GM18498 (cell line): ENCODE data around the gene KRTAP1-3.
"Not testable (repeated sequence)": the region's sequence is repeated elsewhere in the genome, so short reads cannot be mapped to it uniquely, and the experiment has no call there.

Experiments
- ATAC-seq: cut with Tn5 transposase; IDR thresholded peaks from one replicate; pipeline ENCODE4 v1.9.1; 2021; ENCODE audit warnings: mild to moderate bottlenecking, moderate library complexity; ENCODE audit not compliant: unreplicated experiment

Gene KRTAP1-3, protein sequence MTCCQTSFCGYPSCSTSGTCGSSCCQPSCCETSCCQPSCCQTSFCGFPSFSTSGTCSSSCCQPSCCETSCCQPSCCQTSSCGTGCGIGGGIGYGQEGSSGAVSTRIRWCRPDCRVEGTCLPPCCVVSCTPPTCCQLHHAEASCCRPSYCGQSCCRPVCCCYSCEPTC

DNA sequence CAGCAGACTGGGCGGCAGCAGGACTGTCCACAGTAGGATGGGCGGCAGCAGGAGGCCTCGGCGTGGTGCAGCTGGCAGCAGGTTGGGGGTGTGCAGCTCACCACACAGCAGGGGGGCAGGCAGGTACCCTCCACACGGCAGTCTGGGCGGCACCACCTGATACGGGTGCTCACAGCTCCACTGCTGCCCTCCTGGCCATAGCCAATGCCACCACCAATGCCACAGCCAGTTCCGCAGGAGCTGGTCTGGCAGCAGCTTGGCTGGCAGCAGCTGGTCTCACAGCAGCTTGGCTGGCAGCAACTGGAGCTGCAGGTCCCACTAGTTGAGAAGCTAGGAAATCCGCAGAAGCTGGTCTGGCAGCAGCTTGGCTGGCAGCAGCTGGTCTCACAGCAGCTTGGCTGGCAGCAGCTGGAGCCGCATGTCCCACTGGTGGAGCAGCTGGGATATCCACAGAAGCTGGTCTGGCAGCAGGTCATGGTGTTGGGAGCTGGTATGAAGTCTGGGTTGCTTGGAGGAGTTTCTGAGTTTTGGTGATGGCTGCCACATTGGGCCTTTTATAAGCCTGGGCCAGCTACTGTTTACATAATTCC is at the start of gene KRTAP1-3:
TSS of gene KRTAP1-3 (minus strand) at position 529 of the 590 bp plus-strand sequence. CDS start at position 476, 53 bp downstream.
- not testable (repeated sequence) for ATAC-seq

GRCh38 chr17:41084100-41084856 is 49.6 kb upstream of the KRTAP1-3 start, which contains the start of gene KRTAP4-7:
KRTAP4-7 (plus strand) TSS chr17:41084150; CDS start chr17:41084207, 57 bp downstream.
- ATAC-seq = not testable (repeated sequence)

DNA sequence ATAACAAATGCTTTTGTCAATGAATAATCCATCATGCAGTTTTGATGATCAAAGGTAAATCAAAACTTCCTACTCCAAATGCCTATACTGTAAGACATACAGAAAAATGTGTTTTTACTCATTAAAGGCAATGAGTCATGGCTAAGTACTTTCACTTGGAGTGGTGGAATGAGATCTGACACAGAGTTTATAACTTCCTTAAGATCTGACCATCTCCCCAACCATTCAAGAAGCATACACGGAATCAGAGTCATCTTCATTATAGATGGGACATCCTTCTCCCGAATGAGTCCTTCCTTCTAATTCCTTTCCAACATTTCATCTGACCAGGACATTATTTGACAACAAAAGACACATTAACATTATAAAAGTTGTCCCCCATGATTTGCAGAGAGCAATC is 48.8 kb upstream of the KRTAP1-3 start:
- ATAC-seq = not testable (repeated sequence)

- no peak for ATAC-seq
These were observed 48.0 kb upstream of the KRTAP1-3 start for GRCh38 chr17:41082626-41083025.

- ATAC-seq = no peak
These were observed 42.1 kb upstream of the KRTAP1-3 start for GRCh38 chr17:41076788-41077187.

DNA sequence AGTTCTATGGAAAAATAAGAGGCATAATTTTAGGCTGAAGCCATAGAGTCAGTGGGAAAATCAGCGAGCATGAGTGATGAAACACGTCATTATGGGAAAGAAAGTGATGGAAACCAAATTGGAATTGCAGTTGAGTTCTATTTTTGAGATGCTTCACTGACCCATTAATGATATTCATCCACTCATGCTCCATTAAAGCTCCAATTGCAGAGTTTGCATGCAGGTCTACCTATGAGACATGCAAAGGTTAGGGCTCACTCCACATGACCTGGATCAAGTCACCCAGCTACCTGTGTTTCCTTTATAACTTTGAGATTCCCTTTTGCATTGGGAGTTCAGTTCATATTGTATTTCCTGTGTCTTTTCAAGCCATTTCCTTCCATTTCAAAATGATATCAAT is 39.0 kb upstream of the KRTAP1-3 start:
- no peak for ATAC-seq

- ATAC-seq = no peak
These were observed 37.1 kb upstream of the KRTAP1-3 start for GRCh38 chr17:41071606-41072360.

- no peak for ATAC-seq
These were observed 34.4 kb upstream of the KRTAP1-3 start for GRCh38 chr17:41069031-41069430.

DNA sequence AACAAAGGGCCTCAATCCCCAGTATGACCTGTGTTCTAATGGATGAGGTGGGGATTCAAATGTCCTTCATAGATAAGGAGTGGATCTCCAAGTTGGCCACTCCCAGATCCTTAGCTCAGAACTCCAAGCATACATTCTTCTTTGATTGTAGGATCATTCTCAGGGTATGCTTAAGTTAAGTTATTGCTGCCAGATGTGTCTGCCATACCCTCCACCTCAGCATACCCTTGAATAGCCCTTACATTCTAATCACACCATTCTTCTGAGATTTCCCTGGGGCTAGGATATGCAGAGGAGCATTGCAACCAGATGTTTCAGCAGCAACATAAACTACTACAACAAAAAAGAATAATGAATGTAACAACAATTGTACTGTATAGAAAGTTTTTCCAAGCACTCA is 32.6 kb upstream of the KRTAP1-3 start:
- ATAC-seq = no peak

DNA sequence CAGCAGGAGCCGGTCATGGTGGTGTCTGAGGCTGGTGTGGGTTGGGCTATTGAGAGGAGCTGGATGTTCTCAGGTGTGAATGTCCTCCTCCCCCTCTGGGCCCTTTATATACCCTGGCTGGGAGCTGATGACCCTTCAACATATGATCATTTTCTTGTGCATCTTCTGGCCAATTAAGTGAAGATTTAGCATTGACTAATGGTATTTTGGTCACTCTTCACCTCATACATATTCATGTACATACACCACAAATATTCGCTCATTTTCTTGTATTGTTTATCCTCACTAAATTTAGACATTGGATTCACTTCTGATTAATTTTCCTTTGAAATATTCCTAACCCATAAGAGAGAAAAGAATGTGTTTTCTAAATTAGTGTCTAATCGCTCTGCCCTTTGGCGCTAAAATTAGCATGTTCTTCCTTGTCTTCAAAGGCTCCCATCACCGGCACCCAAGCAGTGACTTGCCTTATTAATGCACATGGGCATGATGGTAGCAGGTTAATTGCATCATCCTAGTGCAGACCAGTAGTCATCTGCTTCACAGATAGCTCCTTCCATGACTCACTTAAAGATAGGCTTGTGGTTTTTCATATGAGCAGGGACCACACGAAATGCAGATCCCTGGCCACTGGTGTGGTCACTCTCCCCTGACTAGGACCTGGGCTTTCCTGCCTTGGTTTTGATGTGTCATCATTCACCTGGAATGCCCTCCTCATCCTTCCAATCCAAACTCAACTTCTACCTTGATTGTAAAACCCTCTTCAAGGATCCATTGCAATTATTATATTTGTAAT is 31.4 kb upstream of the KRTAP1-3 start, which contains the start of gene KRTAP2-4:
TSS of gene KRTAP2-4 (minus strand) at position 51 of the 796 bp plus-strand sequence. CDS start at position 17, 34 bp downstream.
- ATAC-seq = no peak

- not testable (repeated sequence) for ATAC-seq
These were observed 30.5 kb upstream of the KRTAP1-3 start for GRCh38 chr17:41065016-41065689.

GRCh38 chr17:41064301-41064700 is 29.6 kb upstream of the KRTAP1-3 start:
- ATAC-seq = no peak

DNA sequence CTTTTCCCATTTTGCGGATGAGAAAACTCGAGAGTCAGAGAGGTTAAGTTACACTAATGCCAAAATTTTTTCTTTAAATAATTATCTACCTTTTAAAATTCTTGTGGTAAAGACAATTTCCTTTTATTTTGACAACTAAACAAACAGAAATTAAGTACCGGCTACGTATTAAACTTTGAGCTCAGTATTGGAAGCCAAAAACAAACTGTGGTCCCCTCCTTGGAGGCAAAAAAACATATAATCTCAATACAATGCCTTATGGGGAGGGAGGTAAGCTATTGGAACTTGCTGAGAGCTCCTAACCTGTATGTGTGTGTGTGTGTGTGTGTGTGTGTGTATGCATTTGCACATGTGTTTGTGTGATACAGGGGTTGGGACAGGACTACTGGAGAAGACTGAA is 28.8 kb upstream of the KRTAP1-3 start:
- no peak for ATAC-seq

DNA sequence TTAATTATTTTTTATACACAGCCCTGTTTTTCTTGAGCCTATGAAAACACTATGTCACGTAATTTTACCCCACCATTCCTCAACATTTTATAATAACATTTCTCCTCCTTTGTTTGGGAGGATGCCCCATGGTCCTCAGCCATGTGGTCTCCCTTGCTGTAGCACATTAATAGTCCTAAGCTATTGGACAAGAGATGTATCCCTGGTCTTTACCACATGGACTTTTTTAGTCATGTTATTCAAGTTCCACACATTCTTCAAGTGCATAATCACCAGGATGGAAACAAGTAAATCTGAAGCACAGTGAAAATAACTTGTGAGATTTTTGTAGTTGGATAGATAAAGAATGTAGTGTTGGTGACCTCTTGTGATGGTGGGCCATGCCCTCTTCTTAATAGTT is 27.3 kb upstream of the KRTAP1-3 start:
- ATAC-seq = no peak

DNA sequence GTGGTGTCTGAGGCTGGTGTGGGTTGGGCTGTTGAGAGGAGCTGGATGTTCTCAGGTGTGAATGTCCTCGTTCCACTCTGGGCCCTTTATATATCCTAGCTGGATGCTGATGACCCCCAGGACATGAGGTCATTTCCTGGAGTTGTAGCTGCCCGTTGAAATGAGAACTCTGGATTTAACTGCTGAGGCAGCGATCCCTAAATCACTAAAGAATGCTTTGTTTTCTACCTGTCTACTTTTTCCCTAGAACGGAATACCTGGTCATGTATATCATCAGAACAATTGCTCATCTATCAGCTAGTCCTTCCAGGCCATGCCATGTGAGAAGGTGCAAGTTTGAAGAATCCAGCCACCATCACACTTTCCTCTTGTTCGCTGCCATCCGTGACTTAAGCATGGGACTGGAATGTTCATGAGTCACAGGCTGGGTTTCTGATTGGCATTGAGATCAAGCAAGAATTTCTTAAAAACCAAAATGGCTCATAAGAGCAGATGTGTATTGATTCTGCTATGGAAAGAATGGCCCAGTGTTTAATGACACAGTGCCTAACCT is 25.5 kb upstream of the KRTAP1-3 start, which contains the start of gene KRTAP2-3:
TSS of gene KRTAP2-3 (minus strand) at position 63 of the 553 bp plus-strand sequence. CDS start 64 bp downstream, outside the sequence.
- no peak for ATAC-seq

DNA sequence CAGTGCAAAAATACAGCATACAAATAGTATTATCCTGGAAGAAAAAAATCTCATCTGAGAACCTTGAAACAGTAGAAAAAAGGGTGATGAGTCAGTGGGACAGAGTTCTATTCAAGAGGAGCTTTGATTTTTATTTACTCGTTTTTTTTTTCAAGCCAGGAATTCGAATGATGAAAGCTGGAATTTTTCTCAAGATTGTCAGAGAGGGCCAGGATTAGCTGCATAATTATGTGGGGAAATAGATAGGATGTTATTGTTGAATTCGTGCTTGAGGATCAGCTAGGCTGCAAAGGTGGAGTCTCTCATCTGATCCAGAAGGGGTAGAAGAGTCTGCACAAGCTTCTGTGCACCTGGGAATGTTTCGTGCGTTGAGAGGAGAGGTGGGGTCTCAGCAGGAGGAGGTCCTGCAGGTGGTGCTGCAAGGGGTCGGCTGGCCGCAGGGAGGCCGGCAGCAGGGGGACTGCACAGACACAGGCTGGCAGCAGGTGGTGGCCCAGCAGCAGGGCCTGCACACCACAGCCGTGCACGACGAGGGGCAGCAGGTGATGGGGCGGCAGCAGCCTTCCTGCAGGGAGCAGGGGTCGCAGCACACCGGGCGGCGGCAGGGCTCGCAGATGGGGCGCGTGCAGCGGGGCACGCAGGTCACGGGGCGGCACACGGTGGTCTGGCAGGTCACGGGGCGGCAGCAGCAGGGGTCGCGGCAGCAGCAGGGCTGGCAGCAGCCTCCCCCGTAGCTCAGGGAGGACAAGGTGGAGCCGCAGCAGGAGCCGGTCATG is 24.8 kb upstream of the KRTAP1-3 start:
- ATAC-seq = not testable (repeated sequence)

DNA sequence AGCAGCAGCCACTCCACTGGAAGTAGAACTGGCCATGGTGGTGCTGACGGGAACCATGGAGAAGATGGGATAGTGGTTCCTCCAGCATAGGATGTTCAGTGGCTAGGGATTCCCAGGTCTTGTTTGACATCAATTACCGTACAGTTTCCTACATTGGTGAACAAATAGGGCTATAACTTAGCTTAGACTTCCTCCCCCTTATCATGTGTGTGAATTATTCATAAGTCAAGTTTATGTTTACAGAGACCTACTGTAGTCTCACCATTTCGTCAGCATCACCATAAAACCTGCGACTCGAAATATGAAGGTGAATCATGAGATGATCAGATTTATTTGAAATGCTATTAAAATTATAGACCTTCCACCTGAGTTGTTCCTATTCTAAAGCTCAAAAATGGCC is 24.1 kb upstream of the KRTAP1-3 start:
- ATAC-seq = no peak

DNA sequence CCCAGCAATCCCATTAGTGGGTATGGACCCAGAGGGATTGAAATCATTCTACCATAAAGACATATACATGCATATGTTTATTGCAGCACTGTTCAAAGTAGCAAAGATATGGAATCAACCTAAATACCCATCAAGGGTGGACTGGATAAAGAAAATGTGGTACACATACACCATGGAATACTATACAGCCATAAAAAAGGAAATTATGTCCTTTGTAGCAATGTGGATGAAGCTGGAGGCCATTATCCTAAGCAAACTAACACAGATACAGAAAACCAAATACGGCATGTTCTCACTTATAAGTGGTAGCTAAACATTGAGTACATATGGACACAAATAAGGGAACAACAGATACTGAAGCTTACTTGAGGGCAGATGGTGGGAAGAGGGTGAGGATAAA is 22.9 kb upstream of the KRTAP1-3 start:
- no peak for ATAC-seq

DNA sequence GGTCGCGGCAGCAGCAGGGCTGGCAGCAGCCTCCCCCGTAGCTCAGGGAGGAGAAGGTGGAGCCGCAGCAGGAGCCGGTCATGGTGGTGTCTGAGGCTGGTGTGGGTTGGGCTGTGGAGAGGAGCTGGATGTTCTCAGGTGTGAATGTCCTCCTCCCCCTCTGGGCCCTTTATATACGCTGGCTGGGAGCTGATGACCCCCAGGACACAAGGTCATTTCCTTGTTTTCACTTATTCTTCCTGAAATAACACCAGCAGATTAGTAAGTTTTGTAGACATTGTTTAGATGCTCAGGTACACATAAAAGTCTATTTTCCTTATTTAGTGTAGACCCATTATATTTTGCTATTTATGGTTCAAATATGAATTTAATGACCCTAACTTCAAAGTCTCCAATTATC is 20.5 kb upstream of the KRTAP1-3 start, which contains the start of gene KRTAP2-2:
TSS of gene KRTAP2-2 (minus strand) at position 101 of the 400 bp plus-strand sequence. CDS start at position 82, 19 bp downstream.
- ATAC-seq = not testable (repeated sequence)
